ENCODE results near the gene OR5K4. TPM values are rescaled to one million over a fixed set of nuclear protein-coding genes. Genes with fewer than 3 reads are reported as not detected.

OR5K4 gene
- total and polyA plus RNA-seq, 10 of the 15 experiments (the other 5 are each of a cell fraction or from before 2014, with no cell fraction given), result 2.1 TPM; not detected in 9

DNA sequence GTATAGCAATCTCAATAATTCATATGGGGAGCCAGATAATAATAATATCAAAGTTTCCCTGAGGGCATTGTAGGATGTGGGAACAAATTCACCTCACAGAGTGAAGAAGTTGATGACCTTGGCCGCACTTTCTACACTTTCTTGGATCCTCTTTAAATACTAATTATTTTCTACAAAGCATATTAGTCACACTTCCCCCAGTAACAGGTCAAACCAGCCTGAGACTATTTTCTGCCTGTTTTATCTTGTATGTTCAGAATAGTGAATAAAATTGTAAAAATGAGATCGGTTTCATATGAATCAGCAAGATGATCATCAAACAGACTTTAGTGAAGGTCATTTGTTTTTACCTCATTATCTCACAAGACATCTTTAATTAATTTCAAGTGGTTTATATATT is 34.5 kb downstream of the OR5K4 start (continued):
- TF ChIP-seq SKIL (IDR thresholded peaks at IDR 0.05; ENCODE audit: low read depth, poor library complexity, severe bottlenecking) (no peak), STAT1 (conservative IDR thresholded peaks at IDR 0.05) (no peak), ZBTB4 (CRISPR knock-in tag; IDR thresholded peaks at IDR 0.05) (no peak), NR2C1 (IDR thresholded peaks at IDR 0.05) (no peak), ZNF217 (IDR thresholded peaks at IDR 0.05) (no peak), KLF5 (IDR thresholded peaks at IDR 0.05; ENCODE audit: partially characterized antibody) (no peak)
- TF ChIP-seq, protein P1, sequence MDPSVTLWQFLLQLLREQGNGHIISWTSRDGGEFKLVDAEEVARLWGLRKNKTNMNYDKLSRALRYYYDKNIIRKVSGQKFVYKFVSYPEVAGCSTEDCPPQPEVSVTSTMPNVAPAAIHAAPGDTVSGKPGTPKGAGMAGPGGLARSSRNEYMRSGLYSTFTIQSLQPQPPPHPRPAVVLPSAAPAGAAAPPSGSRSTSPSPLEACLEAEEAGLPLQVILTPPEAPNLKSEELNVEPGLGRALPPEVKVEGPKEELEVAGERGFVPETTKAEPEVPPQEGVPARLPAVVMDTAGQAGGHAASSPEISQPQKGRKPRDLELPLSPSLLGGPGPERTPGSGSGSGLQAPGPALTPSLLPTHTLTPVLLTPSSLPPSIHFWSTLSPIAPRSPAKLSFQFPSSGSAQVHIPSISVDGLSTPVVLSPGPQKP (IDR thresholded peaks at IDR 0.05; ENCODE audit: low read depth, low read length), result no peak
- TF ChIP-seq, protein P2, sequence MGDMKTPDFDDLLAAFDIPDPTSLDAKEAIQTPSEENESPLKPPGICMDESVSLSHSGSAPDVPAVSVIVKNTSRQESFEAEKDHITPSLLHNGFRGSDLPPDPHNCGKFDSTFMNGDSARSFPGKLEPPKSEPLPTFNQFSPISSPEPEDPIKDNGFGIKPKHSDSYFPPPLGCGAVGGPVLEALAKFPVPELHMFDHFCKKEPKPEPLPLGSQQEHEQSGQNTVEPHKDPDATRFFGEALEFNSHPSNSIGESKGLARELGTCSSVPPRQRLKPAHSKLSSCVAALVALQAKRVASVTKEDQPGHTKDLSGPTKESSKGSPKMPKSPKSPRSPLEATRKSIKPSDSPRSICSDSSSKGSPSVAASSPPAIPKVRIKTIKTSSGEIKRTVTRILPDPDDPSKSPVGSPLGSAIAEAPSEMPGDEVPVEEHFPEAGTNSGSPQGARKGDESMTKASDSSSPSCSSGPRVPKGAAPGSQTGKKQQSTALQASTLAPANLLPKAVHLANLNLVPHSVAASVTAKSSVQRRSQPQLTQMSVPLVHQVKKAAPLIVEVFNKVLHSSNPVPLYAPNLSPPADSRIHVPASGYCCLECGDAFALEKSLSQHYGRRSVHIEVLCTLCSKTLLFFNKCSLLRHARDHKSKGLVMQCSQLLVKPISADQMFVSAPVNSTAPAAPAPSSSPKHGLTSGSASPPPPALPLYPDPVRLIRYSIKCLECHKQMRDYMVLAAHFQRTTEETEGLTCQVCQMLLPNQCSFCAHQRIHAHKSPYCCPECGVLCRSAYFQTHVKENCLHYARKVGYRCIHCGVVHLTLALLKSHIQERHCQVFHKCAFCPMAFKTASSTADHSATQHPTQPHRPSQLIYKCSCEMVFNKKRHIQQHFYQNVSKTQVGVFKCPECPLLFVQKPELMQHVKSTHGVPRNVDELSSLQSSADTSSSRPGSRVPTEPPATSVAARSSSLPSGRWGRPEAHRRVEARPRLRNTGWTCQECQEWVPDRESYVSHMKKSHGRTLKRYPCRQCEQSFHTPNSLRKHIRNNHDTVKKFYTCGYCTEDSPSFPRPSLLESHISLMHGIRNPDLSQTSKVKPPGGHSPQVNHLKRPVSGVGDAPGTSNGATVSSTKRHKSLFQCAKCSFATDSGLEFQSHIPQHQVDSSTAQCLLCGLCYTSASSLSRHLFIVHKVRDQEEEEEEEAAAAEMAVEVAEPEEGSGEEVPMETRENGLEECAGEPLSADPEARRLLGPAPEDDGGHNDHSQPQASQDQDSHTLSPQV (IDR thresholded peaks at IDR 0.05), result no peak

All from GM12878 (cell line).